ENCODE data around the gene CLEC4F. TPM values are rescaled to one million over a fixed set of nuclear protein-coding genes. Genes with fewer than 3 reads are reported as not detected.

The CLEC4F gene
- total RNA-seq, 1 experiment from 2014 or later, result not detected

DNA sequence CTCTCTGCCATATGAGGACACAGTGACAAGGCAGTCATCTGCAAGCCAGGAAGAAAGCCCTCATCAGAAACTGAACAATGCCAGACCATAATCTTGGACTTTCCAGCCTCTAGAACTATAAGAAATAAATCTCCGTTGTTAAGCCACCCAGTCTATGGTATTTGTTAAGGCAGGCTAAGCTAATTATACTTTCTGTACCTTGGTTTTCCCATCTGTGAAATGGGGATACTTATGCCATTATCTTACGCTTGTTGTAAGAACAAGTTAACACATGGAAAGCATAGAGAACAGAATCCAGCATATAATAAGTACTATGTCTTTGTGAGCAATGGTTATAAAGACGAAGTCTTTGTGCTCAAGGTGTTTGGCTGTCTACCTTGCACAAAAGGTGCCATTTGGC, 44.1 kb downstream of the CLEC4F start:
- CTCF ChIA-PET, result no interaction called here
- DNase-seq, result no peak
- H3K4me3 ChIP-seq (ENCODE audit: low read depth, low read length), result no peak overlapping the region
- peaks cover 1% of the 10 kb centered on the region; the same call in 1 of the 2 replicates for H3K27me3 ChIP-seq (replicated peaks; ENCODE audit: control insufficient read depth, insufficient read depth, low read length)
- Mint-ChIP-seq H3K27me3 (ENCODE audit: insufficient read depth, unreplicated experiment) (peaks cover 29% of the 10 kb centered on the region), H3K4me1 (ENCODE audit: low read depth, unreplicated experiment) (no peaks in the 10 kb centered on the region), H3K9me3 (ENCODE audit: unreplicated experiment) (peaks cover 7% of the 10 kb centered on the region), H3K36me3 (ENCODE audit: insufficient read depth, unreplicated experiment) (no peaks in the 10 kb centered on the region), H3K27ac (ENCODE audit: unreplicated experiment) (no peak overlapping the region), H3K4me3 (ENCODE audit: unreplicated experiment) (no peak overlapping the region)
- intact Hi-C loops (cut with micrococcal nuclease; ENCODE audit: unreplicated experiment), result no loop called here
- BruUV-seq (replicated peaks), result no TSS peak
- H3K36me3 ChIP-seq (ENCODE audit: control insufficient read depth, insufficient read depth, low read length), result no peaks in the 10 kb centered on the region
- TF ChIP-seq, protein P1, sequence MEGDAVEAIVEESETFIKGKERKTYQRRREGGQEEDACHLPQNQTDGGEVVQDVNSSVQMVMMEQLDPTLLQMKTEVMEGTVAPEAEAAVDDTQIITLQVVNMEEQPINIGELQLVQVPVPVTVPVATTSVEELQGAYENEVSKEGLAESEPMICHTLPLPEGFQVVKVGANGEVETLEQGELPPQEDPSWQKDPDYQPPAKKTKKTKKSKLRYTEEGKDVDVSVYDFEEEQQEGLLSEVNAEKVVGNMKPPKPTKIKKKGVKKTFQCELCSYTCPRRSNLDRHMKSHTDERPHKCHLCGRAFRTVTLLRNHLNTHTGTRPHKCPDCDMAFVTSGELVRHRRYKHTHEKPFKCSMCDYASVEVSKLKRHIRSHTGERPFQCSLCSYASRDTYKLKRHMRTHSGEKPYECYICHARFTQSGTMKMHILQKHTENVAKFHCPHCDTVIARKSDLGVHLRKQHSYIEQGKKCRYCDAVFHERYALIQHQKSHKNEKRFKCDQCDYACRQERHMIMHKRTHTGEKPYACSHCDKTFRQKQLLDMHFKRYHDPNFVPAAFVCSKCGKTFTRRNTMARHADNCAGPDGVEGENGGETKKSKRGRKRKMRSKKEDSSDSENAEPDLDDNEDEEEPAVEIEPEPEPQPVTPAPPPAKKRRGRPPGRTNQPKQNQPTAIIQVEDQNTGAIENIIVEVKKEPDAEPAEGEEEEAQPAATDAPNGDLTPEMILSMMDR (IDR thresholded peaks at IDR 0.05; ENCODE audit: insufficient read depth in 1 of 2, low read depth in 1 of 2, low read length in 1 of 2, severe bottlenecking in 1 of 2, unreplicated experiment in 1 of 2), result no peak
- no peaks in the 10 kb centered on the region for H3K4me1 ChIP-seq
- no peaks in the 10 kb centered on the region for H3K9me3 ChIP-seq
- POLR2A ChIA-PET, result no interaction called here

DNA sequence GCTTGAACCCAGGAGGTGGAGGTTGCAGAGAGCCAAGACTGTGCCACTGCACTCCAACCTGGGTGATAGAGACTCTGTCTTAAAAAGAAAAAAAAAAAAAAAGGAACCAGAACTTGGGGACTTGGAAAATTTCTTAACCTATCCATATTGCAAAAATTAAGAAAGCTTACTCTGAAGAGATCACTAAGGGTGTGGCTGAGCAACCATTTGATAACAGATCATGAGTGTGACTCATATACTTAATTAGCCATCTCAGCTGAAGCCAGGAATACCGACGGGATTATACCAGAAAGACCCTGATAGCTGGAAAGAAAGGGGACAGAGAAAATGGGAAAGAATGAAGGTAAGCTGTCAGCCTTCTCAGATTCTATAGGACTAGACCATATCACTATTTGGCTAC, 45.3 kb downstream of the CLEC4F start:
- Histone ChIP-seq H3K4me1 (no peaks in the 10 kb centered on the region), H3K9me3 (no peaks in the 10 kb centered on the region), H3K27me3 (replicated peaks; ENCODE audit: control insufficient read depth, insufficient read depth, low read length) (peaks cover 1% of the 10 kb centered on the region; the same call in 1 of the 2 replicates), H3K4me3 (ENCODE audit: low read depth, low read length) (no peak overlapping the region), H3K36me3 (ENCODE audit: control insufficient read depth, insufficient read depth, low read length) (no peaks in the 10 kb centered on the region)
- no TSS peak for BruUV-seq (replicated peaks)
- ChIA-PET CTCF (interaction anchor here (1.0 kb wide), 1 partner anchor 471 kb away, joined by 3 read pairs; no protein-coding TSS in a partner anchor), POLR2A (no interaction called here)
- no peak for DNase-seq
- peaks cover 28% of the 10 kb centered on the region for H3K27me3 Mint-ChIP-seq (ENCODE audit: insufficient read depth, unreplicated experiment)
- intact Hi-C loops (cut with micrococcal nuclease; ENCODE audit: unreplicated experiment), result no loop called here
- H3K4me1 Mint-ChIP-seq (ENCODE audit: low read depth, unreplicated experiment), result no peaks in the 10 kb centered on the region
- no peak overlapping the region for H3K27ac Mint-ChIP-seq (ENCODE audit: unreplicated experiment)
- no peak overlapping the region for H3K4me3 Mint-ChIP-seq (ENCODE audit: unreplicated experiment)
- H3K36me3 Mint-ChIP-seq (ENCODE audit: insufficient read depth, unreplicated experiment), result no peaks in the 10 kb centered on the region
- TF ChIP-seq, protein P1 (IDR thresholded peaks at IDR 0.05; ENCODE audit: insufficient read depth in 1 of 2, low read depth in 1 of 2, low read length in 1 of 2, severe bottlenecking in 1 of 2, unreplicated experiment in 1 of 2), result no peak
- H3K9me3 Mint-ChIP-seq (ENCODE audit: unreplicated experiment), result peaks cover 7% of the 10 kb centered on the region

DNA sequence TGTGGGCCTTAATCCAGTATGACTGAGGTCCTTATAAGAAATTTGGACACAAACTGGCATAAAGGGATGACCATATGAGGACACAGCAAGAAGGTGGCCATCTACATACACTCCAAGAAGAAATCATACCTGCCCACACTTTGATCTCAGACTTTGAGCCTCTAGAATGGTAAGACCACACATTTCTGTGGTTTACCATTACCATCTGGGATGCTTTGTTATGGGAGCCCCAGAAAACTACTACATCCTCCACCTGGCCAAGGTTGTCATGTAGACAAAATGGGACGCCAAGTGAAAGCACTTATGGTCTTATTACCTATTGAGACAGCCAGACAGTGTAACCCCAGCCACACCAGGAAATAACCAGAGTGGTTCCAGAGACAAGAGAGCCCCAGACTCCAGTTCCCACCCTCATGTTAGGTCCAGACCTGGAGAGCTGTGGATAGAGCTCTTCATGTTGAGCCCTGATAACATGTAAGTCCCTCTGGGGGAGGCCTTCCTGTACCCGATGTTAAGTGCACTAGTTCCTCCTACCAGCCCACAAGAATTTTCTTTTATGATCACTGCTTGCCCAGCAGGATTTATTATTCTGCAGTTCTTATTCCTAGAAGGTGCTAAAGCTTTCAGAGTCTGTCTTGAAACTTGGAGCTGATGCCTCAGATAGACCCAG, 47.8 kb downstream of the CLEC4F start:
- H3K36me3 Mint-ChIP-seq (ENCODE audit: insufficient read depth, unreplicated experiment), result peaks cover 4% of the 10 kb centered on the region
- no peaks in the 10 kb centered on the region for H3K9me3 ChIP-seq
- POLR2A ChIA-PET, result no interaction called here
- no peak overlapping the region for H3K27ac Mint-ChIP-seq (ENCODE audit: unreplicated experiment)
- H3K27me3 Mint-ChIP-seq (ENCODE audit: insufficient read depth, unreplicated experiment), result peaks cover 34% of the 10 kb centered on the region
- CTCF ChIA-PET, result no interaction called here
- peaks cover 1% of the 10 kb centered on the region for H3K27me3 ChIP-seq (replicated peaks; ENCODE audit: control insufficient read depth, insufficient read depth, low read length)
- intact Hi-C loops (cut with micrococcal nuclease; ENCODE audit: unreplicated experiment), result no loop called here
- no peak for DNase-seq
- H3K4me1 Mint-ChIP-seq (ENCODE audit: low read depth, unreplicated experiment), result no peaks in the 10 kb centered on the region
- peaks cover 7% of the 10 kb centered on the region for H3K9me3 Mint-ChIP-seq (ENCODE audit: unreplicated experiment)
- H3K4me1 ChIP-seq, result peaks cover 3% of the 10 kb centered on the region
- no TSS peak for BruUV-seq (replicated peaks)
- H3K4me3 ChIP-seq (ENCODE audit: low read depth, low read length), result no peak overlapping the region
- no peak overlapping the region for H3K4me3 Mint-ChIP-seq (ENCODE audit: unreplicated experiment)
- H3K36me3 ChIP-seq (ENCODE audit: control insufficient read depth, insufficient read depth, low read length), result no peaks in the 10 kb centered on the region
- TF ChIP-seq, protein P1 (IDR thresholded peaks at IDR 0.05; ENCODE audit: insufficient read depth in 1 of 2, low read depth in 1 of 2, low read length in 1 of 2, severe bottlenecking in 1 of 2, unreplicated experiment in 1 of 2), result no peak

Data from Caco-2 (cell line).